Fibroblast of lung (primary cell): Measurements from ENCODE around the gene PDIK1L. TPM values are rescaled to one million over a fixed set of nuclear protein-coding genes. Genes with fewer than 3 reads are reported as not detected.

Source experiments
- DNase-seq, 2 donors: peaks; one replicate each; pipeline versions ENCODE4 v3.0.0 to v3.0.0-alpha.2; 2010; ENCODE audit warnings: low read depth in 2 of 2
- H2AFZ ChIP-seq: 2 replicates; pipeline ENCODE4 v1.5.1; 2012; ENCODE audit warnings: low read length, control low read depth, inconsistent platforms
- H3K27ac ChIP-seq: 2 replicates; pipeline ENCODE4 v1.5.1; 2011; ENCODE audit warnings: low read length, control low read depth; ENCODE audit not compliant: insufficient read depth
- H3K27me3 ChIP-seq: 2 replicates; pipeline ENCODE4 v1.5.1; 2011; ENCODE audit warnings: mild to moderate bottlenecking, low read length; ENCODE audit not compliant: control insufficient read depth, insufficient read depth
- H3K36me3 ChIP-seq: 2 replicates; pipeline ENCODE4 v1.5.1; 2011; ENCODE audit warnings: low read length; ENCODE audit not compliant: control insufficient read depth, insufficient read depth
- H3K4me1 ChIP-seq: 2 replicates; pipeline ENCODE4 v1.5.1; 2011; ENCODE audit warnings: low read length; ENCODE audit not compliant: control insufficient read depth, insufficient read depth; ENCODE audit errors: extremely low read depth
- H3K4me2 ChIP-seq: 2 replicates; pipeline ENCODE4 v1.5.1; 2011; ENCODE audit warnings: low read length, control low read depth; ENCODE audit not compliant: insufficient read depth; ENCODE audit errors: extremely low read depth
- H3K4me3 ChIP-seq, 4 experiments: fragments of 200-600 bp in 1 of 4; sonication (generic) in 1 of 4; replicated peaks in 1 of 4; 2 replicates each; pipeline ENCODE4 v1.5.1; 2011 to 2016; ENCODE audit warnings: low read length in 4 of 4, low read depth in 3 of 4, mild to moderate bottlenecking in 3 of 4, control low read depth in 2 of 4, inconsistent platforms in 1 of 4, mixed read lengths in 1 of 4; ENCODE audit not compliant: insufficient read depth in 1 of 4; ENCODE audit errors: control extremely low read depth in 1 of 4
- H3K79me2 ChIP-seq: 2 replicates; pipeline ENCODE4 v1.5.1; 2012; ENCODE audit warnings: mild to moderate bottlenecking, low read length, inconsistent platforms; ENCODE audit not compliant: control insufficient read depth, insufficient read depth
- H3K9ac ChIP-seq: 2 replicates; pipeline ENCODE4 v1.5.1; 2011; ENCODE audit warnings: mild to moderate bottlenecking, low read length, control low read depth; ENCODE audit not compliant: insufficient read depth
- H3K9me3 ChIP-seq: 2 replicates; pipeline ENCODE4 v1.5.1; 2012; ENCODE audit warnings: low read depth, low read length; ENCODE audit not compliant: control insufficient read depth, insufficient read depth
- H4K20me1 ChIP-seq: 2 replicates; pipeline ENCODE4 v1.5.1; 2011; ENCODE audit warnings: low read length; ENCODE audit not compliant: control insufficient read depth, insufficient read depth; ENCODE audit errors: extremely low read depth
- EZH2 ChIP-seq: IDR thresholded peaks from 2 replicates; pipeline ENCODE4 v1.5.1; 2012; ENCODE audit warnings: low read length, control low read depth, mild to moderate bottlenecking; ENCODE audit errors: missing control alignments
- polyA plus RNA-seq, 2 donors: library from polyadenylated mRNA; depleted of rRNA in 1 of 2; stranded (reverse) in 1 of 2; unstranded in 1 of 2; fragments of >200 nt; gene quantifications; 2 replicates each; pipeline ENCODE4 v1.2.1, GENCODE V29; 2011 to 2012; ENCODE audit warnings: missing spikeins in 1 of 2
- total RNA-seq: library from RNA; depleted of rRNA; stranded (reverse); fragments of >200 nt; gene quantifications from 2 replicates; pipeline ENCODE4 v1.2.1, GENCODE V29; 2014
- TF ChIP-seq, protein P1 (sequence below), 2 donors: IDR thresholded peaks in 1 of 2; conservative IDR thresholded peaks in 1 of 2; 1 replicate in 1 of 2; 2 replicates in 1 of 2; pipeline ENCODE4 v1.5.1; 2011 to 2012; ENCODE audit warnings: low read length in 2 of 2, control low read depth in 1 of 2, inconsistent platforms in 1 of 2, low read depth in 1 of 2, mild to moderate bottlenecking in 1 of 2

Gene PDIK1L
- total and polyA plus RNA-seq, 2 donors (not counting 1 experiment from before 2014, with no cell fraction given): 3.0 to 4.3 TPM

DNA sequence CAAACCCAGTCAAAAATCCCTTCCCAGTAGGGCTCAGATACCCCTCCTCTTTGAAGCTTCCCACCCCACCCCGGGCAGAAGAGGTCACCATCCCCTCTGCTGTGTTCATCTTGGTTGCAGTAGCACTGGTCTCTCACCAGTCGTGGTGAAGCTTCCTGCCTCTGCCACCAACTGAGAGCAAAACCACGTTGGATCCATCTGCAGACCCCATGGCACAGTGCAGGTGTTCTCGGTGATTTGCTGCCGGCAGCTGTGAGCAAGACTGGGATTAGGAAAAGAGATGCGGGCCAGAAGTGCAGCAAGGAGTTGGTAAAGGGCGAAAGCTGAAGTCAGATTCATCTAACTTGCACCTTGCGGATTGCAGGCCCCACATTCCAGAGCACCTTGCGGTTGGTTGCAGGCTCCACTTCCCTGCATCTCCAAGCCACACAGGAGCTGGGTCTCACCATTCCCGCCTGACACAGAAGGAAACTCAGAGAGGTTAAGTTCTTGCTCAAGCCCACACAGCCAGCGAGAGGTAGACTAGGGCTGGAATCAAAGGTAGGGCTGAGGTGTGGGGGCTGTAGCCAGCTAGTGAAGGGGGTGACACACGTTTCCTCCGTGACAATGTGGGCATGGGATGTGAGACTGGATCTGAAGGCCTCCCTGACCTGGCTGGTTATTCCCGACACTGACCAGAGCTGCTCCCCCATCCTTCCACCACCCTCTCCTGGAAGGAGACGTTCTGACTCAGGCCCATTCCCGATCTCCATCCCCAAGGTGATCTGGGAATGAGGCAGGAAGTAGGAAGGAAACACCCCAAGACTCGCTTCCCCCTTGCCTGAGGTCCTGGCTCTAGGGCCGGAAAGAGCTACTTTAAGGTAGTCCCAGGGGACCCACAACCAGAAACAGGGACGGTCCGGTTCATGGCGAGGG is 44.0 kb downstream of the PDIK1L start:
- Histone ChIP-seq H3K4me3 (no peak overlapping the region), H3K27ac (no peak overlapping the region), H3K9ac (no peak overlapping the region), H3K9me3 (no peaks in the 10 kb centered on the region), H3K4me2 (no peak overlapping the region), H3K27me3 (peaks cover 15% of the 10 kb centered on the region), H3K79me2 (no peaks in the 10 kb centered on the region), H3K4me1 (no peaks in the 10 kb centered on the region), H4K20me1 (no peaks in the 10 kb centered on the region), H3K36me3 (no peaks in the 10 kb centered on the region), H2AFZ (no peak overlapping the region)
- DNase-seq: no peak
- TF ChIP-seq, protein P1, sequence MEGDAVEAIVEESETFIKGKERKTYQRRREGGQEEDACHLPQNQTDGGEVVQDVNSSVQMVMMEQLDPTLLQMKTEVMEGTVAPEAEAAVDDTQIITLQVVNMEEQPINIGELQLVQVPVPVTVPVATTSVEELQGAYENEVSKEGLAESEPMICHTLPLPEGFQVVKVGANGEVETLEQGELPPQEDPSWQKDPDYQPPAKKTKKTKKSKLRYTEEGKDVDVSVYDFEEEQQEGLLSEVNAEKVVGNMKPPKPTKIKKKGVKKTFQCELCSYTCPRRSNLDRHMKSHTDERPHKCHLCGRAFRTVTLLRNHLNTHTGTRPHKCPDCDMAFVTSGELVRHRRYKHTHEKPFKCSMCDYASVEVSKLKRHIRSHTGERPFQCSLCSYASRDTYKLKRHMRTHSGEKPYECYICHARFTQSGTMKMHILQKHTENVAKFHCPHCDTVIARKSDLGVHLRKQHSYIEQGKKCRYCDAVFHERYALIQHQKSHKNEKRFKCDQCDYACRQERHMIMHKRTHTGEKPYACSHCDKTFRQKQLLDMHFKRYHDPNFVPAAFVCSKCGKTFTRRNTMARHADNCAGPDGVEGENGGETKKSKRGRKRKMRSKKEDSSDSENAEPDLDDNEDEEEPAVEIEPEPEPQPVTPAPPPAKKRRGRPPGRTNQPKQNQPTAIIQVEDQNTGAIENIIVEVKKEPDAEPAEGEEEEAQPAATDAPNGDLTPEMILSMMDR (conservative IDR thresholded peaks at IDR 0.05 in 1 of 2, IDR thresholded peaks at IDR 0.05 in 1 of 2; ENCODE audit: low read depth in 1 of 2, low read length in 2 of 2): no peak
- TF ChIP-seq EZH2: no peak

DNA sequence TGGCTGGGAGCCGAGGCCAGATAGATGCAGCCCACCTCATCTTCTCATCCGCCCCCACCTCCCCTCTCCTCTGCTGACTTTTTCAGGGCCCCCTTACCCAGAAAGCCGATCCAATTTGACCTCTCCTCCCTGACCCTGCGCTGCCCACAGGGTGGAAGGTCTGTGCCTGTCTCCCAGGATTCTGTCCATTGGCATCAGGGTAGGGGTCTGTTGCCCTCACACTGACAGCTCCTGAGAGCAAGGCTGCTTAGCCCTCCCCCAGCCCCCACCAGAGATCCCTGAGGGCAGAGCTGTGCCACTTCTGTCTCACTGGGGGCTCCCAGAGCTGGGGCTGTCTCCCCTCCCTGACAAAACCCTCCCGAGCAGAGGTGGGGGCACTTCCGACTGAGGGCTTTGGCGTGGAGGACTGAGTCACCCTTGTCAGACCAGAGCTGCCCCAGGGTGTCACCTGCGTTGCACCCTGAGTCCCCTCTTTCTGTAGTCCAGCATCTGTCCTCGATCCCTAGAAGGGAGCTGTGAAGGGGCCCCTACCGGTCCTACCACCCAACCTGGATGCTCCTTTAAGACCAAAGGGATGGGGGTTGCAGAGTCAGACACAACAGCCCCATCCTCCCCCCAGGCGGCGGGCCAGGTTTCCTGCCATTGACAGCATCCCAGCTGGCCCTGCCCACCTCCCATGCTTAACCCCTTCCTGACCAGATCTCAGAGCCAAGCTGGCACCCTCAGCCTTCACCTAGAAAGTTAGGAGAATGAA is 44.8 kb downstream of the PDIK1L start:
- Histone ChIP-seq H3K36me3 (no peaks in the 10 kb centered on the region), H3K4me3 (no peak overlapping the region), H3K27me3 (peaks cover 12% of the 10 kb centered on the region), H3K9me3 (no peaks in the 10 kb centered on the region), H3K4me1 (peaks cover 1% of the 10 kb centered on the region), H2AFZ (no peak overlapping the region), H3K4me2 (no peak overlapping the region), H3K9ac (no peak overlapping the region), H4K20me1 (no peaks in the 10 kb centered on the region), H3K79me2 (no peaks in the 10 kb centered on the region), H3K27ac (no peak overlapping the region)
- no peak for TF ChIP-seq EZH2
- TF ChIP-seq, protein P1 (conservative IDR thresholded peaks at IDR 0.05 in 1 of 2, IDR thresholded peaks at IDR 0.05 in 1 of 2; ENCODE audit: low read depth in 1 of 2, low read length in 2 of 2): no peak
- no peak for DNase-seq

DNA sequence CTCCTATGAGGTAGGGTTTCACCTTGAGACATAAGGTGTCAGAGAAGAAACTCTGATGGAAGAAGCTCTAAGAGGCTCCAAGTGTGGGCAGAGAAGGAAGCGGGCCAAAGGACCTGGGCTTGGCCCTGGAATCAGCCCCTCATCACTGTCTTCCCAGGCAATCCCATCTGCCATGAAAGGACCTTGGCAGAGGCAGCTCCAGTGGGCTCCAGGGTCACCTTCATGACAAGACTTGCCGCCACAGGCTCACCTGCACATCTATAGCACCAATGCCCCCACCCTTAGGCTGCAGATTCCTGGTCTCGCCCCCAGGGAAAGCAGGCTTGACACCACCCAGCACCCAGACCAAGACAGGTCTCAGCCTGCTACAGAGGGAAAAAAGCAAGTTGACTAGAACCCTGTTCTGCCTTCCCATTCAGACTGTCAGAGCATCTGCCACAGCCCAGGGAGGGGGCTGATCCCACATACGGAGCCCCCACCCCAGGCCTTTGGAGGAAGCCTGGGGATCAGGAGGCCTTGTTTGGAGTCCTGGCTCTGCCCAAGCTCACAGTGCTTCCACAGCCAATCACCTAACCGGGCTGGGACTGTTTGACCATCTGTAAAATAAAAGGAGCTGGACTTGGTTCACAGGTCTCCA is 46.8 kb downstream of the PDIK1L start:
- Histone ChIP-seq H2AFZ (no peak overlapping the region), H3K4me1 (peaks cover 2% of the 10 kb centered on the region), H4K20me1 (no peaks in the 10 kb centered on the region), H3K79me2 (no peaks in the 10 kb centered on the region), H3K27me3 (peaks cover 10% of the 10 kb centered on the region), H3K9me3 (no peaks in the 10 kb centered on the region), H3K9ac (no peak overlapping the region), H3K27ac (no peak overlapping the region), H3K4me3 (no peak overlapping the region), H3K4me2 (no peak overlapping the region), H3K36me3 (no peaks in the 10 kb centered on the region)
- TF ChIP-seq, protein P1 (conservative IDR thresholded peaks at IDR 0.05 in 1 of 2, IDR thresholded peaks at IDR 0.05 in 1 of 2; ENCODE audit: low read depth in 1 of 2, low read length in 2 of 2): no peak
- no peak for TF ChIP-seq EZH2
- no peak for DNase-seq
